ENCODE data around the gene SH3GLB1. TPM values are rescaled to one million over a fixed set of nuclear protein-coding genes. Genes with fewer than 3 reads are reported as not detected.
"Not testable (repeated sequence)": the region's sequence is repeated elsewhere in the genome, so short reads cannot be mapped to it uniquely, and the experiment has no call there.

Gene SH3GLB1
- polyA plus RNA-seq (ENCODE audit: insufficient read depth in 1 of 5, insufficient read length in 5 of 5, low replicate concordance in 1 of 5), result 100 to 1,000 TPM in 3 of 5 donors, 10 to 100 TPM in 2; 83.0 to 115 (median 102) TPM
- long read RNA-seq, donor 1, full-length matches to known transcripts, result 27 of 65 reads
- long read RNA-seq, donor 1, partial matches to known transcripts, result 31 of 65 reads
- long read RNA-seq, donor 1, other reads (novel, unspliced or antisense), result 7 of 65 reads
- long read RNA-seq, donor 2, full-length matches to known transcripts, result 19 of 19 reads
- long read RNA-seq, donor 2, partial matches to known transcripts, result 0 of 19 reads
- long read RNA-seq, donor 2, other reads (novel, unspliced or antisense), result 0 of 19 reads
- long read RNA-seq, donor 3, full-length matches to known transcripts, result 19 of 26 reads
- long read RNA-seq, donor 3, partial matches to known transcripts, result 7 of 26 reads
- long read RNA-seq, donor 3, other reads (novel, unspliced or antisense), result 0 of 26 reads
- long read RNA-seq, donor 4, full-length matches to known transcripts, result 15 of 25 reads
- long read RNA-seq, donor 4, partial matches to known transcripts, result 10 of 25 reads
- long read RNA-seq, donor 4, other reads (novel, unspliced or antisense), result 0 of 25 reads
- long read RNA-seq, donor 5, full-length matches to known transcripts, result 29 of 62 reads
- long read RNA-seq, donor 5, partial matches to known transcripts, result 33 of 62 reads
- long read RNA-seq, donor 5, other reads (novel, unspliced or antisense), result 0 of 62 reads
- long read RNA-seq, donor 6, full-length matches to known transcripts, result 34 of 40 reads
- long read RNA-seq, donor 6, partial matches to known transcripts, result 6 of 40 reads
- long read RNA-seq, donor 6, other reads (novel, unspliced or antisense), result 0 of 40 reads
- long read RNA-seq, donor 7, full-length matches to known transcripts, result 19 of 24 reads
- long read RNA-seq, donor 7, partial matches to known transcripts, result 0 of 24 reads
- long read RNA-seq, donor 7, other reads (novel, unspliced or antisense), result 5 of 24 reads
- long read RNA-seq, donor 8, full-length matches to known transcripts, result 14 of 14 reads
- long read RNA-seq, donor 8, partial matches to known transcripts, result 0 of 14 reads
- long read RNA-seq, donor 8, other reads (novel, unspliced or antisense), result 0 of 14 reads

DNA sequence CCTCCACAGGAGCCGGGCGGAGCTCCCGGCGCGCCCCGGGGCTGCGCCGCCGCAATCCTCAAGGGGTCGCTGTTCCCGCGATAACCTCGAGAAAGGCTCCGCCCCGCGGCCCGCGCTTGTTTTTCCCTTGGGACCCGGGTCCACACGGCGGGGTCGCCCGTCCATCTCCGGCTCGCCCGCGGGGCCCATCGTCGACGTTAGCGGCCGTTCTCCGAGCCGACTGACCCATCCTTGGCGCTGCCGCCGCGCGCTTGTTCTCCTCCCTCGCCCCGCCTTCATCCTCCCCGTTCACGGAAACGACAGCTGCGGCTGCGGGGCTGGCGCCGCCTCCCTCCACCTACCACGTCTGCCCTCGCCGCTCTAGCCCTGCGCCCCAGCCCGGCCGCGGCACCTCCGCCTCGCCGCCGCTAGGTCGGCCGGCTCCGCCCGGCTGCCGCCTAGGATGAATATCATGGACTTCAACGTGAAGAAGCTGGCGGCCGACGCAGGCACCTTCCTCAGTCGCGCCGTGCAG is at the start of gene SH3GLB1:
TSS of gene SH3GLB1 (plus strand) at position 119 of the 514 bp plus-strand sequence. CDS start at position 443, 324 bp downstream.
- peak; percentile 93 for DNase-seq

- peak; percentile 35 to 40 for DNase-seq
Measured at GRCh38 chr1:86658381-86658780, 46.0 kb upstream of the SH3GLB1 start.

- DNase-seq, result no peak
Measured at GRCh38 chr1:86666368-86666767, 38.0 kb upstream of the SH3GLB1 start.

- no peak for DNase-seq
Measured at GRCh38 chr1:86687595-86687994, 16.8 kb upstream of the SH3GLB1 start.

- no peak for DNase-seq
Measured at GRCh38 chr1:86692641-86693040, 11.7 kb upstream of the SH3GLB1 start.

DNA sequence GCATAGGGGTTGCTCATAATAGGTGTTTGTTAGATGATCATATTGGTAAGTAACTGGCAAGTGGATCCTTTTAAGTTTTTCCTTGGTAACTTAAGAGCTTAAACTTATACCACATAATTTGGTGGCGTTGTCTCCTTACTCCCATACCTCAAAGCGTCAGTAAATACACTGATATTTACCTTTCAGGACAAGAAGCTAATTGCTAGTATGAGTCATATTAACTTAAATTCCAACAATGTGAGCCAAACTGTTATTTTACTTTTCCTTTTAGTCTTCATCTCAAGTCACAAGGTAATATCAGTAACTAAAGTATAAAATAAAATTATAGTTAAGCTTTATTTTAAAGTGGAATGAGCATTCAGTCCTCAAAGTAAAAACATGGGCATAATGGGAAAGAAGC is 9.0 kb upstream of the SH3GLB1 start:
- no peak for DNase-seq

DNA sequence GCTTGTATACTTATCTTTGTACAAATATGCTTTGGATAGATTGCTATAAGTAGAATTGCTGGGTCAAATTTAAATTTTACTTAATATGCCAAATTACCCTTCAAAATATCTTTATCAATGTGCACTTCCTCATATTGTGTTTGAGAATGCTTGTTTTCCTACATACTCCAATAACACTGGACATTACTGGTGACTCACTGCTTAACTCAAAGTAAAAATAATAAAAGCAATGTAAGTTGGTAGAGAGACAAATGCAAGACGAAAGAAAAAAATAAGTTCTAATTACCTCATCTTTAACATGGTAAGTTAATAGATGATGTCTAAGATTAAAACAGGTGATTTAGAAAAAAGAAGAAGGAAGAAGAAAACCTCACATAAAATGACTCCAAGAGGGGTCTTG is 7.9 kb upstream of the SH3GLB1 start:
- no peak for DNase-seq

DNA sequence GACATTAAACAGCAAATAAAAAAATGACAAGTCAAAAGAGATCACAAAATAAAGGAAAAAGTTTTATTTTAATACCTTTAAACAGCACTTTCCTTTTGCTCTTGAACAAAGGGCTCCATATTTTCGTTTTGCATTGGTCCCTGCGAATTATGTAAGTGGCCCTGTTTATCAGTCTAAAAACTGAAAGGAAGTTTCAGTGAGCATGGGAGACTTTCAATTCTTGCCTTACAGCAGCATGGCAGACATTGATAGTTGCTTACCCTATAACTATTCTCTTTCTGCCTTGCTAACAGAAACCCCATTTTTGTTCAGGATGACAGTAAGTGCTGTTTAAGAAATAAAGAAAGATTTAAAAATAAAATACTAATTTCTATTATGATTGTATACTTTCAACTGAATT is 5.2 kb upstream of the SH3GLB1 start:
- DNase-seq, result no peak

GRCh38 chr1:86701731-86702130 is 2.6 kb upstream of the SH3GLB1 start:
- DNase-seq, result peak; percentile 41 to 52

GRCh38 chr1:86702954-86703494 is 1.4 kb upstream of the SH3GLB1 start:
- not testable (repeated sequence) for DNase-seq

DNA sequence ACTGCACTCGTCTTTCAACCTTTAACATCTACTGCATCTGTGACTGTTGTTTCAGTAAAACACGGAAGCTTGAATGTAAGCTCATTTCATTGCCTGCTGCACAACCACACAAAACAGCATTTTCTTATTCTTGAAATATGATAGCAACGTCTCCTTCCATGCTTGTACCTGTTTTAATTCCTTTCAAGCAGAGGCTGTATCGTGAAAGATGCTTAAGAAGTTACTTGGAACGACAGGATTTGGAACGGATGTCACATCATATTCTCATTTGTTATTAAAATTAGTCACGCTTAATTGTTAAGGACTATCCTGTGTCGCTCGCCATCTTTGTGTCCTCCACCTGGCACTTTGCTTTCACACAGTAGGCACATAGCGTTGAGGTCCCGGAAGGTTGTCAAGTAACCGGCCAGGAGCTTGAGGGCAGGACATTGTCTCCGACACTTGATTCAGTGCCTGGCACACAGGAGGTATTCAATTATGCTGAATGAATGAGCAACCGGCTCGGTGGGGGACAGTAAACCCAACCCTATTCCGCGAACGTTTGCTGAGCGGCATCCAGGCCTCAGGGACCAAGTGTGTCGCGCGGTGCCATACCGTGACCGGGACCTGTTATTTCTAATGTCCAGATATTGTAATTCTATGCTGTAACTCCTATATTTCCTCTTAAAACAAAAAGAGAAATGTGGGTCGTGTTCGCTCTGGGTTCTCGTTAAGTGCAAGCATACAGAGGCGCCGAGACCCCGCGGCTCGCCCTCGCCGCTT is 499 bp upstream of the SH3GLB1 start:
- DNase-seq, result peak in 1 of 2 donors; percentile 26

DNA sequence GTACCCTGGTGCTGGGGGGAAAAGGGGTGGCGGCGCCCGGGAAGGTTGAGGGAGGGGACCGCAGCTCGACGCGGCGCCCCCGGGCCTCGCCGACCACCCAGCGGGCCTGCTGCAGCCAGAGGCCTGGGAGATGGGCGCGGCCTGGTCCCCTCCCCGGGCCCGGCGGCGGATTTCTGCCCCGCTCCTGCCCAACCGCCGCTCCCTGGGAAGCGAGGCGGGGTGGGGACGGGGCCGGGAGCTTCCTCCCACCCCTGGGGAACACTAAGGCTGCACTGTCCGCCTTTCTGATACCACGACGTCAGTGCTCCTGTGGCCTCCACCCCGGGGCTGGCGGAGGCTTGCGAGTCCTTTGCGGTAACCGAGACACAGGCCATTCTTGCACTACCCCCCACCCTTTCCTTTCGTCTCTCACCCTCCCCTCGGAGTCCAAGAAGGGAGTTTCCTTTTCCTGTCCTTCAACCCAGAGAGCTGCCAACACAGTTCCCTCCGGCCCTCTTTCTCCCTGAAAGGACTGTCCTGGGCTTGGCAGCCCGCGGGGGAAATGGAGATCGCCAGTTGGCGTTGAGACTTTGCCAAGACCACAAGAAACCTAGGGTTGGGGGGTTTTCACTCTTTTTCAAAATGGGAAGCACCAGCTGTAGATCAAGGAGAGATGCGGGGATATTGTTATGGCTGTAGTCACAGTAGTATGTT is 742 bp downstream of the SH3GLB1 start:
- peak; percentile 66 to 78 for DNase-seq

DNA sequence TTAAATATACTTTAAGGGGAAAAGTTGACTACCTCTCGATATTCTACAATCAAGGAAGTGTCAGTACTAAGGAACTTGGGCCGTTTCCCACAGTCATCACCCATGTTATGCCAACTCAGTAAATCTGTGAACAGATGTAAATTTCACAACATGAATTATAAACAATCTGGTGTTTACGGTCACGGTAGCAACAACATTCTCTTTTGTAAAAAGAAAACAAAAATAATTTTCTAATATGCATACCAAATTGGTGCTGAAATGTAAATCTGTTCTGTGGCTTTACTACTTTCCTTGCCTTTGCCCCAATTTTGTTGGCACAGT is 1.2 kb downstream of the SH3GLB1 start:
- DNase-seq, result no peak

GRCh38 chr1:86706018-86706635 is 1.8 kb downstream of the SH3GLB1 start:
- DNase-seq, result no peak

DNA sequence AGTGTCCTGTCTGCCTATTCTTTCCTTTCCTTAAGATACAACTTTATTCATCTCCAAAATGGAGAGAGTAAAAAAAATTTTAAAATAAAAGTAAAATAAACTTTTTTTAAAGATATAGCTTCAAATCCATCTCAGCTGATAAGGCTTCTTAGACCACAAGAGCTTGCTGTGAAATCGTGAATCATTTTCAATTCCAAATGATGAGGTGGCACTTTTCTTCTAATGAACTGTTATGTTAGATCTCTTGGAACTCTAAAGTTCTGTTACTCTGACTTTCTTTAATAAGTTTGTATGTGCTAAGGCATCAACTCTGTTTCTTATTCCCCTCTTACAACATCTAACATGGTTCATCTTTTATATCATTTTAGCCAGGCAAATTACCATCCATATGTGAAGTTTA is 4.5 kb downstream of the SH3GLB1 start:
- peak; percentile 64 to 77 for DNase-seq

DNA sequence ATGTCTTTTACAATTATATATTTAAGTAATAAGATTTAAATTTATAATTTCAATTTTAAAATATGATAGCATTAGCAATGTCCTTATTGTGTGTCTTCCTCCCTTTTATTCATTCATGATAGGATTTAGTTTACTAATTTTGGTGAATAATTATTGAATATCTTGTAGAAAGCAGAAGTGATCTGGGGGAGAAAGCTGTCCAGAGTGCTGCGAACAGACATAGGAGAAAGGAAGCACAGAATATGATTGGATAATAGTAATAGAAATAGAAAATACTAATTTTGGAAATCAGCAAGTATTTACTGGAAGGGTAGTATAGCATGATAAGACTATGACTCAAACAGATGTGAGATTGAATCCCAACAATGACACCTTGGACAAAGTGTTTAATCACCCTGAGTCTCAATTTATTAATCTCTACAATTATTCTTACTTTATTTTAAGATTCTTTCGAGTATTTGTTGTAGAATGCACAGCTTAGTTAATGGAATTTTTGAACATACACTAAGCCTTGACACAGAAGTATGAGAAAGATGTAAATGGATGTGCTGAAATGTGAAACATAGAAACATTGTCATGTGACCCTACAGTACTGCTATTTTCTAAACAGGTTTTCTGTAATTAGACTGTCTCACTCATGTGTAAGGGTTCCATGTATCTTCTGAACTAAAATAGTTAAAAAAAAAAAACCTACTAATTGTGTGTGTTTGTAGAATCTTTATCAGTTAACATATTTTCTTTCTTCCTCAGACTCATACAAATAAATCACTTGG is 7.9 kb downstream of the SH3GLB1 start:
- DNase-seq, result no peak

DNA sequence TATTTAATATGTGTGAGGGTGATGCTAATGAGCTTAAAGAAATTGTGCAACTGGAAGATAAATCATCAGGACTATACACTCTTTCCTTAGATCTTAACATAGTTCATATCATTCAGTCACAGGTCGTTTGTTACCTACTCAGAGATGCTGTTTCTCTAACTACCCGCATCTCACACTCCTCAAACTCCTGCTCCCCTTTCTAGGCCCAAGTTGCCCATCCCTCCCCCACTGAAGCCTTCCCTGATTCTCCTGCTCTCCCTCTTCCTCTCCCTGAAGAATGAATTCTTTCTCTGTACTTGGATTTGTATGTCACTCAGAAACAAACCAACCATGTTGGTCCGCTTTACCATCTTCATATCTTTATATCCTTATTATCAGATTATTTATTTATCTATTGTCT is 9.1 kb downstream of the SH3GLB1 start:
- no peak for DNase-seq

GRCh38 chr1:86714159-86714558 is 9.8 kb downstream of the SH3GLB1 start:
- DNase-seq, result no peak
